Pancreas (tissue), 10 donors: ENCODE data around the gene ME3. TPM values are rescaled to one million over a fixed set of nuclear protein-coding genes. Genes with fewer than 3 reads are reported as not detected.

Experiments
- ATAC-seq, 4 donors: fragments of 200-7000 bp; cut with Tn5 transposase; one replicate each; pipeline versions ENCODE4 v1.8.0 to v1.9.1; 2020; ENCODE audit warnings: mild to moderate bottlenecking in 4 of 4, moderate library complexity in 4 of 4
- DNase-seq, 6 donors: peaks; one replicate each; pipeline ENCODE4 v3.0.0-alpha.2; 2020
- FAIRE-seq: peaks from 2 replicates; lab custom pipeline; 2012; peaks lifted over from hg19 to GRCh38; lab: Jason Lieb, UNC
- H3K27ac ChIP-seq, 4 donors: fragments of 200-600 bp; sonication (generic); 1 replicate in 3 of 4; 2 replicates in 1 of 4; pipeline versions ENCODE4 v1.5.0 to v1.8.0; 2020
- H3K27me3 ChIP-seq, 4 donors: fragments of 200-600 bp; one replicate each; pipeline ENCODE4 v1.8.0; 2021
- H3K36me3 ChIP-seq, 3 donors: fragments of 200-600 bp; sonication (generic) in 1 of 3; one replicate each; pipeline versions ENCODE4 v1.5.0 to v1.8.0; 2020 to 2021
- H3K4me1 ChIP-seq, 3 donors: fragments of 200-600 bp; one replicate each; pipeline ENCODE4 v1.8.0; 2021
- H3K4me3 ChIP-seq, 4 donors: fragments of 200-600 bp; sonication (generic) in 2 of 4; one replicate each; pipeline versions ENCODE4 v1.5.0 to v1.8.0; 2020 to 2021
- H3K9me3 ChIP-seq, 4 donors: fragments of 200-600 bp; one replicate each; pipeline ENCODE4 v1.8.0; 2021
- WGBS, 2 donors: extraction: QIAGEN DNeasy Blood & Tissue Kit; methylation state at CpG; one replicate each; pipeline ENCODE4 v1.1.7; 2013; 5-methylcytosine and 5-hydroxymethylcytosine counted together
- intact Hi-C, 3 donors: fragments of 100-400 bp; cut with DNase I; formaldehyde crosslinking; loops; one replicate each; pipeline versions ENCODE4 v1.11.1 to v1.14.2; 2022
- polyA plus RNA-seq, 2 donors: library from polyadenylated mRNA; stranded (reverse); fragments of 200-250 nt; gene quantifications; one replicate each; pipeline ENCODE4 v1.2.3, GENCODE V29; 2013
- total RNA-seq, 6 donors: library from RNA; stranded (reverse); fragmentation: NEBNext Ultra II Directional in 4 of 6; extraction: Animal tissue kit (Norgen Biotek cat#: 25700) in 4 of 6; gene quantifications; one replicate each; pipeline versions ENCODE4 v1.2.1 to v1.2.4, GENCODE V29; 2021 to 2023
- TF ChIP-seq, protein P1 (sequence below), 4 donors: fragments of 200-600 bp; sonication (generic) in 3 of 4; IDR thresholded peaks; one replicate each; pipeline versions ENCODE4 v1.5.0 to v1.8.0; 2021; ENCODE audit warnings: antibody characterized with exemption in 4 of 4
- donor health status: healthy with polysubstance abuse.
- donor health status: DM: no; HTN: no; CAD: no; lungs with moderate emphysema.
- donor health status: DM: no; HTN: no; CAD: no.
- donor health status: control.
- donor health status: control.
- donor health status: Bipolar disorder and iron deficiency.
- donor health status: DM: yes; HTN: yes; CAD: no.
- donor health status: DM: no; HTN: no; CAD: no.
- donor health status: DM: no; HTN: no; CAD: no.
- donor health status: DM: yes; HTN: yes; CAD: no.

The ME3 gene
- total and polyA plus RNA-seq, 8 donors: 6.5 to 38.8 (median 13.2) TPM

GRCh38 chr11:86518211-86518610 lies 154.2 kb downstream of the ME3 start:
- TF ChIP-seq, protein P1, sequence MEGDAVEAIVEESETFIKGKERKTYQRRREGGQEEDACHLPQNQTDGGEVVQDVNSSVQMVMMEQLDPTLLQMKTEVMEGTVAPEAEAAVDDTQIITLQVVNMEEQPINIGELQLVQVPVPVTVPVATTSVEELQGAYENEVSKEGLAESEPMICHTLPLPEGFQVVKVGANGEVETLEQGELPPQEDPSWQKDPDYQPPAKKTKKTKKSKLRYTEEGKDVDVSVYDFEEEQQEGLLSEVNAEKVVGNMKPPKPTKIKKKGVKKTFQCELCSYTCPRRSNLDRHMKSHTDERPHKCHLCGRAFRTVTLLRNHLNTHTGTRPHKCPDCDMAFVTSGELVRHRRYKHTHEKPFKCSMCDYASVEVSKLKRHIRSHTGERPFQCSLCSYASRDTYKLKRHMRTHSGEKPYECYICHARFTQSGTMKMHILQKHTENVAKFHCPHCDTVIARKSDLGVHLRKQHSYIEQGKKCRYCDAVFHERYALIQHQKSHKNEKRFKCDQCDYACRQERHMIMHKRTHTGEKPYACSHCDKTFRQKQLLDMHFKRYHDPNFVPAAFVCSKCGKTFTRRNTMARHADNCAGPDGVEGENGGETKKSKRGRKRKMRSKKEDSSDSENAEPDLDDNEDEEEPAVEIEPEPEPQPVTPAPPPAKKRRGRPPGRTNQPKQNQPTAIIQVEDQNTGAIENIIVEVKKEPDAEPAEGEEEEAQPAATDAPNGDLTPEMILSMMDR (IDR thresholded peaks at IDR 0.05): no peak
- Histone ChIP-seq H3K27me3 (no peaks in the 10 kb centered on the region), H3K4me3 (no peak overlapping the region), H3K4me1 (peaks cover 4 to 14% (median 4%) of the 10 kb centered on the region in 3 donors), H3K9me3 (no peaks in the 10 kb centered on the region), H3K36me3 (no peaks in the 10 kb centered on the region), H3K27ac (peak overlapping the region in 1 of 4 donors; percentile 9)
- 29 to 36% methylated on average over 6 of the region's 6 CpGs for WGBS, 2 donors
- intact Hi-C loops: no loop called here
- FAIRE-seq (no peak), ATAC-seq (peak in 1 of 4 donors; percentile 42), DNase-seq (no peak)

DNA sequence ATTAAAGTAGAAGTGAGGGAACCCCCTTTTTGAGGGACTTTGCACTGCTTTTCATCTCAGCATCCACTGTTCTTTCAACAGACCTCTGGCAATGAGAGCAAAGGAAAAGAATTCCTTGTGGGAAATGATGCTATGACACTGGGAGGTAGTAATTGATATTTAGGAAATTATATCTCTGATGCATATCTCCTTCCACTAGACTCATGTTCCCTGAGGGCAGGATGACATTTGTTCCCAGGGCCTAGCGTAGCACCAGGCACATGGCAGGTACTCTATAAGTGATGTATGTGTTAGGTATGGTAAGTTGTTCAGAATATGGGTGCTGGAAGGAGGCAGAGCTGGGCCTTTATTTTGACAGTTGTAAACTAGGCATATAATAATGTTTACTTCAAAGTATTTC lies 154.9 kb downstream of the ME3 start:
- H3K4me1 ChIP-seq: peaks cover 0 to 10% (median 0%) of the 10 kb centered on the region in 3 donors
- intact Hi-C loops: no loop called here
- H3K27ac ChIP-seq: no peak overlapping the region
- FAIRE-seq: no peak
- H3K27me3 ChIP-seq: no peaks in the 10 kb centered on the region
- no peaks in the 10 kb centered on the region for H3K36me3 ChIP-seq
- DNase-seq: no peak
- TF ChIP-seq, protein P1 (IDR thresholded peaks at IDR 0.05): no peak
- 93 to 100% methylated on average over 1 of the region's 1 CpG for WGBS, 2 donors
- H3K4me3 ChIP-seq: no peak overlapping the region
- no peak for ATAC-seq
- H3K9me3 ChIP-seq: no peaks in the 10 kb centered on the region

DNA sequence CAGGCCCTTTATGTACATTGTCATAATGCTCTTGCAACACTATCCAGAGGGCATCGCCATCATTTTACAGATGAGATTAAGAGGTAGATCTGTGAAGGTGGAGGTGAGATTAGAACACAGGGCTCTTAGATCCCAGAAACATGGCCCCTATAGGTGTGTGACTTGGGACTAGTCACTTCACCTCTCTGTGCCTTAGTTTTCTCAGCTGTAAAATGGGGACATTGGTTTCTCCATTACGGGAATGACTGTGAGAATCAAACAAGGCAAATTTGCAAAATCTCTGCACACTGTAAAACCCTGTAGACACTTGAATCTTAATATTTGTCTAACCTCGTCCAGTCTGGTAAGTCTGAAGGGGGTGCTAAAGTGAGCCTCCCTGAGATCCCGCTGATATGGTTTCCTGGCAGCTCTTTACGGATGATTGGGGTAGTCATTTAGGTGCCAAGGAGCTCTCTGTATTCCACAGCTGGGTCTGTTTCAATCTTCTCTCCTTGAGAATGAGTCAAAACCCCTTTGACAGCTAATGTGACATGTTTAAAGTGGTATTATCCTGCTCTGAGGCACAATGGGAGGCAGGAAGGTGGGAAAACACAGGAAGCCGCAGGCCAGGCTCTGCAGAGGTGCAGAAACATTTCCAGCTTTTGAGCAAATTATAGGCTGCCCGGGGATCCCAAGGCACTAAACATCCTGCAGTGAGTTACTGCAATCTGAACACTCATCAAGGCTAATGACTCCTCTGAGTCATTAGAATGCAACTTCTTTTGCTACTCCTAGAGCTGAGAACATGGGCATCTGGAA lies 156.9 kb downstream of the ME3 start:
- FAIRE-seq: no peak
- H3K4me1 ChIP-seq: peaks cover 0 to 10% (median 9%) of the 10 kb centered on the region in 3 donors
- no peak for DNase-seq
- H3K36me3 ChIP-seq: no peaks in the 10 kb centered on the region
- H3K9me3 ChIP-seq: no peaks in the 10 kb centered on the region
- intact Hi-C loops: no loop called here
- WGBS, 2 donors: 80 to 81% methylated on average over 7 of the region's 7 CpGs
- no peak overlapping the region for H3K27ac ChIP-seq
- H3K4me3 ChIP-seq: no peak overlapping the region
- peak in 1 of 4 donors; percentile 24 for ATAC-seq
- TF ChIP-seq, protein P1 (IDR thresholded peaks at IDR 0.05): no peak
- no peaks in the 10 kb centered on the region for H3K27me3 ChIP-seq

GRCh38 chr11:86514453-86514852 lies 158.0 kb downstream of the ME3 start:
- no peaks in the 10 kb centered on the region for H3K9me3 ChIP-seq
- DNase-seq: no peak
- intact Hi-C loops: no loop called here
- H3K27me3 ChIP-seq: no peaks in the 10 kb centered on the region
- H3K36me3 ChIP-seq: no peaks in the 10 kb centered on the region
- ATAC-seq: no peak
- 89 to 100% methylated on average over 1 of the region's 1 CpG for WGBS, 2 donors
- TF ChIP-seq, protein P1 (IDR thresholded peaks at IDR 0.05): no peak
- H3K4me3 ChIP-seq: no peak overlapping the region
- H3K27ac ChIP-seq: no peak overlapping the region
- H3K4me1 ChIP-seq: peaks cover 0 to 9% (median 9%) of the 10 kb centered on the region in 3 donors
- no peak for FAIRE-seq
